ENCODE data around the gene C1QA. TPM values are rescaled to one million over a fixed set of nuclear protein-coding genes. Genes with fewer than 3 reads are reported as not detected.
A peak's percentile ranks its signal among the peaks of the same experiment; 100 is the strongest.

C1QA gene
- total and polyA plus RNA-seq, 2 experiments from 2014 or later, result 5.9 to 7.8 TPM

- no peak overlapping the region for H3K4me3 ChIP-seq
- WGBS (ENCODE audit: low lambda C conversion rate, missing lambda C conversion rate), result 75% methylated on average over 3 of the region's 3 CpGs
Measured at GRCh38 chr1:22637907-22638445, 1.5 kb downstream of the C1QA start.

GRCh38 chr1:22638476-22639234 lies 2.2 kb downstream of the C1QA start:
- no peak overlapping the region for H2AFZ ChIP-seq
- no peaks in the 10 kb centered on the region for H3K79me2 ChIP-seq
- no peaks in the 10 kb centered on the region for H3K9me2 ChIP-seq (replicated peaks; ENCODE audit: insufficient read depth)
- H3K4me3 ChIP-seq, result no peak overlapping the region
- 86% methylated on average over 23 of the region's 23 CpGs for WGBS (ENCODE audit: low lambda C conversion rate, missing lambda C conversion rate)
- DNase-seq (ENCODE audit: low spot score), result no peak
- no peak overlapping the region for H3K4me2 ChIP-seq
- no peaks in the 10 kb centered on the region for H4K20me1 ChIP-seq (ENCODE audit: insufficient read depth, poor library complexity, severe bottlenecking)
- H3K27ac ChIP-seq, result no peak overlapping the region
- H3K27me3 ChIP-seq, result peaks cover 3% of the 10 kb centered on the region
- H3K36me3 ChIP-seq (replicated peaks; ENCODE audit: insufficient read depth, low read depth), result no peaks in the 10 kb centered on the region
- no peaks in the 10 kb centered on the region for H3K9me3 ChIP-seq (ENCODE audit: low read depth)
- TF ChIP-seq EZH2 (IDR thresholded peaks at IDR 0.05; ENCODE audit: borderline replicate concordance) (no peak), EZH2phosphoT487 (IDR thresholded peaks at IDR 0.05; ENCODE audit: low read depth, severe bottlenecking, unreplicated experiment) (no peak)
- TF ChIP-seq, protein P1, sequence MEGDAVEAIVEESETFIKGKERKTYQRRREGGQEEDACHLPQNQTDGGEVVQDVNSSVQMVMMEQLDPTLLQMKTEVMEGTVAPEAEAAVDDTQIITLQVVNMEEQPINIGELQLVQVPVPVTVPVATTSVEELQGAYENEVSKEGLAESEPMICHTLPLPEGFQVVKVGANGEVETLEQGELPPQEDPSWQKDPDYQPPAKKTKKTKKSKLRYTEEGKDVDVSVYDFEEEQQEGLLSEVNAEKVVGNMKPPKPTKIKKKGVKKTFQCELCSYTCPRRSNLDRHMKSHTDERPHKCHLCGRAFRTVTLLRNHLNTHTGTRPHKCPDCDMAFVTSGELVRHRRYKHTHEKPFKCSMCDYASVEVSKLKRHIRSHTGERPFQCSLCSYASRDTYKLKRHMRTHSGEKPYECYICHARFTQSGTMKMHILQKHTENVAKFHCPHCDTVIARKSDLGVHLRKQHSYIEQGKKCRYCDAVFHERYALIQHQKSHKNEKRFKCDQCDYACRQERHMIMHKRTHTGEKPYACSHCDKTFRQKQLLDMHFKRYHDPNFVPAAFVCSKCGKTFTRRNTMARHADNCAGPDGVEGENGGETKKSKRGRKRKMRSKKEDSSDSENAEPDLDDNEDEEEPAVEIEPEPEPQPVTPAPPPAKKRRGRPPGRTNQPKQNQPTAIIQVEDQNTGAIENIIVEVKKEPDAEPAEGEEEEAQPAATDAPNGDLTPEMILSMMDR (IDR thresholded peaks at IDR 0.05; ENCODE audit: poor library complexity), result no peak
- H3K4me1 ChIP-seq (ENCODE audit: insufficient read depth), result no peaks in the 10 kb centered on the region

More at GRCh38 chr1:22637907-22638445, 1.5 kb downstream of the C1QA start:
- Histone ChIP-seq H3K9me3 (ENCODE audit: low read depth) (no peaks in the 10 kb centered on the region), H2AFZ (no peak overlapping the region), H3K9me2 (replicated peaks; ENCODE audit: insufficient read depth) (no peaks in the 10 kb centered on the region), H3K36me3 (replicated peaks; ENCODE audit: insufficient read depth, low read depth) (no peaks in the 10 kb centered on the region), H3K4me2 (no peak overlapping the region), H3K4me1 (ENCODE audit: insufficient read depth) (no peaks in the 10 kb centered on the region), H3K79me2 (no peaks in the 10 kb centered on the region), H4K20me1 (ENCODE audit: insufficient read depth, poor library complexity, severe bottlenecking) (no peaks in the 10 kb centered on the region), H3K27me3 (peaks cover 7% of the 10 kb centered on the region), H3K27ac (no peak overlapping the region)
- TF ChIP-seq, protein P1 (IDR thresholded peaks at IDR 0.05; ENCODE audit: poor library complexity), result no peak
- no peak for TF ChIP-seq EZH2phosphoT487 (IDR thresholded peaks at IDR 0.05; ENCODE audit: low read depth, severe bottlenecking, unreplicated experiment)
- no peak for TF ChIP-seq EZH2 (IDR thresholded peaks at IDR 0.05; ENCODE audit: borderline replicate concordance)
- DNase-seq (ENCODE audit: low spot score), result no peak

- no peaks in the 10 kb centered on the region for H3K27me3 ChIP-seq
- H3K4me1 ChIP-seq (ENCODE audit: insufficient read depth), result no peaks in the 10 kb centered on the region
- no peak overlapping the region for H3K27ac ChIP-seq
- H3K9me3 ChIP-seq (ENCODE audit: low read depth), result no peaks in the 10 kb centered on the region
- no peaks in the 10 kb centered on the region for H4K20me1 ChIP-seq (ENCODE audit: insufficient read depth, poor library complexity, severe bottlenecking)
- TF ChIP-seq EZH2phosphoT487 (IDR thresholded peaks at IDR 0.05; ENCODE audit: low read depth, severe bottlenecking, unreplicated experiment) (no peak), EZH2 (IDR thresholded peaks at IDR 0.05; ENCODE audit: borderline replicate concordance) (no peak)
- TF ChIP-seq, protein P1 (IDR thresholded peaks at IDR 0.05; ENCODE audit: poor library complexity), result peak; percentile 15
- no peaks in the 10 kb centered on the region for H3K36me3 ChIP-seq (replicated peaks; ENCODE audit: insufficient read depth, low read depth)
- H3K4me3 ChIP-seq, result no peak overlapping the region
- DNase-seq (ENCODE audit: low spot score), result peak; percentile 46
- 41% methylated on average over 8 of the region's 8 CpGs for WGBS (ENCODE audit: low lambda C conversion rate, missing lambda C conversion rate)
- H3K79me2 ChIP-seq, result no peaks in the 10 kb centered on the region
- no peak overlapping the region for H2AFZ ChIP-seq
- H3K9me2 ChIP-seq (replicated peaks; ENCODE audit: insufficient read depth), result no peaks in the 10 kb centered on the region
- no peak overlapping the region for H3K4me2 ChIP-seq
Measured at GRCh38 chr1:22639286-22639685, 2.9 kb downstream of the C1QA start.
